DND-41 (cell line): ENCODE measurements around the gene DNAJC3.
"Not testable (repeated sequence)": the region's sequence is repeated elsewhere in the genome, so short reads cannot be mapped to it uniquely, and the experiment has no call there.

Experiments used
- ATAC-seq: fragments of 200-7000 bp; cut with Tn5 transposase; 3 replicates; pipeline ENCODE4 v1.9.1; 2021; ENCODE audit warnings: low read depth; ENCODE audit not compliant: insufficient read depth
- DNase-seq: peaks from one replicate; pipeline ENCODE4 v3.0.0-alpha.2; 2020
- H2AFZ ChIP-seq: 2 replicates; pipeline ENCODE4 v1.6.0; 2012; ENCODE audit warnings: low read depth, low read length
- H3K27ac ChIP-seq: 2 replicates; pipeline ENCODE4 v1.5.1; 2012; ENCODE audit warnings: low read length, inconsistent platforms
- H3K27me3 ChIP-seq: fragments of 200-600 bp; sonication (generic); 2 replicates; pipeline ENCODE4 v1.6.0; 2012; ENCODE audit warnings: low read length, mild to moderate bottlenecking, inconsistent platforms; ENCODE audit not compliant: insufficient read depth, poor library complexity
- H3K36me3 ChIP-seq: 2 replicates; pipeline ENCODE4 v1.5.1; 2012; ENCODE audit warnings: low read length, inconsistent platforms; ENCODE audit not compliant: insufficient read depth
- H3K4me1 ChIP-seq: 2 replicates; pipeline ENCODE4 v1.5.1; 2012; ENCODE audit warnings: mild to moderate bottlenecking, low read length; ENCODE audit not compliant: insufficient read depth
- H3K4me2 ChIP-seq: 2 replicates; pipeline ENCODE4 v1.6.0; 2012; ENCODE audit warnings: mild to moderate bottlenecking, moderate library complexity, low read length, inconsistent platforms; ENCODE audit not compliant: insufficient read depth
- H3K4me3 ChIP-seq, 2 experiments: fragments of 200-600 bp in 1 of 2; shearing (Covaris generic) in 1 of 2; 2 replicates each; pipeline ENCODE4 v1.5.1; 2012 to 2016; ENCODE audit warnings: inconsistent platforms in 2 of 2, low read length in 2 of 2, mild to moderate bottlenecking in 2 of 2, low read depth in 1 of 2, moderate library complexity in 1 of 2
- H3K79me2 ChIP-seq: 2 replicates; pipeline ENCODE4 v1.6.0; 2012; ENCODE audit warnings: low read length, inconsistent platforms; ENCODE audit not compliant: insufficient read depth
- H3K9ac ChIP-seq: 2 replicates; pipeline ENCODE4 v1.6.0; 2012; ENCODE audit warnings: low read depth, mild to moderate bottlenecking, inconsistent platforms, low read length, moderate library complexity
- H3K9me3 ChIP-seq: 2 replicates; pipeline ENCODE4 v1.5.1; 2012; ENCODE audit warnings: low read length, moderate library complexity, mild to moderate bottlenecking, inconsistent platforms; ENCODE audit not compliant: insufficient read depth, severe bottlenecking
- H4K20me1 ChIP-seq: 2 replicates; pipeline ENCODE4 v1.6.0; 2012; ENCODE audit warnings: low read length; ENCODE audit not compliant: insufficient read depth
- EZH2 ChIP-seq: IDR thresholded peaks from 3 replicates; pipeline ENCODE4 v1.6.1; 2012; ENCODE audit warnings: borderline replicate concordance, low read depth, mild to moderate bottlenecking, moderate library complexity, low read length, inconsistent platforms; ENCODE audit not compliant: severe bottlenecking
- TF ChIP-seq, protein P1 (sequence below): IDR thresholded peaks from 2 replicates; pipeline ENCODE4 v1.5.1; 2012; ENCODE audit warnings: borderline replicate concordance, low read length, moderate library complexity, mild to moderate bottlenecking; ENCODE audit not compliant: poor library complexity, severe bottlenecking; ENCODE audit errors: extremely low read depth

The DNAJC3 gene

DNA sequence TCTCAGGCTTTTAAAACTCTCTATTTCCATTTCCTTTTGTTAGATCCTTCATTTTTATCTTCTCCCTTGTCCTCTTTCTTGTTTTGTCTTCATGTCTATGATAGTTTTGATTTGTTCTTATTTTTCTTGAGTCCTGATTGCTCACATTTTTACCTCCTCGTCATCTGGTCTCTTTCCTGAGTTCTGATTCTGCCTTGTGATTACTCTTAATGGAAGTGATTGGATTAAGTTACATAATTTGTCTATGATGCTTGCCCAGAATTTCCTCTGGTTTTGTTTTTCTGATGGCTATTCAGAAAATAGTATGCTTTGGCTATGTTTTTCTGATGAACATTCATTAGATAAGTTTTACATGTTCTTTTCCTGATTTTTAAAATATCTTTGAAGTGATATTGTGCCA is 102.6 kb downstream of the DNAJC3 start:
- peaks cover 43% of the 10 kb centered on the region for H3K36me3 ChIP-seq
- no peaks in the 10 kb centered on the region for H3K27me3 ChIP-seq
- H3K4me1 ChIP-seq: no peaks in the 10 kb centered on the region
- no peak overlapping the region for H3K27ac ChIP-seq
- no peak overlapping the region for H3K4me3 ChIP-seq
- no peak for TF ChIP-seq EZH2
- TF ChIP-seq, protein P1, sequence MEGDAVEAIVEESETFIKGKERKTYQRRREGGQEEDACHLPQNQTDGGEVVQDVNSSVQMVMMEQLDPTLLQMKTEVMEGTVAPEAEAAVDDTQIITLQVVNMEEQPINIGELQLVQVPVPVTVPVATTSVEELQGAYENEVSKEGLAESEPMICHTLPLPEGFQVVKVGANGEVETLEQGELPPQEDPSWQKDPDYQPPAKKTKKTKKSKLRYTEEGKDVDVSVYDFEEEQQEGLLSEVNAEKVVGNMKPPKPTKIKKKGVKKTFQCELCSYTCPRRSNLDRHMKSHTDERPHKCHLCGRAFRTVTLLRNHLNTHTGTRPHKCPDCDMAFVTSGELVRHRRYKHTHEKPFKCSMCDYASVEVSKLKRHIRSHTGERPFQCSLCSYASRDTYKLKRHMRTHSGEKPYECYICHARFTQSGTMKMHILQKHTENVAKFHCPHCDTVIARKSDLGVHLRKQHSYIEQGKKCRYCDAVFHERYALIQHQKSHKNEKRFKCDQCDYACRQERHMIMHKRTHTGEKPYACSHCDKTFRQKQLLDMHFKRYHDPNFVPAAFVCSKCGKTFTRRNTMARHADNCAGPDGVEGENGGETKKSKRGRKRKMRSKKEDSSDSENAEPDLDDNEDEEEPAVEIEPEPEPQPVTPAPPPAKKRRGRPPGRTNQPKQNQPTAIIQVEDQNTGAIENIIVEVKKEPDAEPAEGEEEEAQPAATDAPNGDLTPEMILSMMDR: no peak
- no peaks in the 10 kb centered on the region for H4K20me1 ChIP-seq
- H3K9ac ChIP-seq: no peak overlapping the region
- ATAC-seq: no peak
- H2AFZ ChIP-seq: no peak overlapping the region
- DNase-seq: no peak
- no peaks in the 10 kb centered on the region for H3K79me2 ChIP-seq
- no peak overlapping the region for H3K4me2 ChIP-seq
- no peaks in the 10 kb centered on the region for H3K9me3 ChIP-seq

DNA sequence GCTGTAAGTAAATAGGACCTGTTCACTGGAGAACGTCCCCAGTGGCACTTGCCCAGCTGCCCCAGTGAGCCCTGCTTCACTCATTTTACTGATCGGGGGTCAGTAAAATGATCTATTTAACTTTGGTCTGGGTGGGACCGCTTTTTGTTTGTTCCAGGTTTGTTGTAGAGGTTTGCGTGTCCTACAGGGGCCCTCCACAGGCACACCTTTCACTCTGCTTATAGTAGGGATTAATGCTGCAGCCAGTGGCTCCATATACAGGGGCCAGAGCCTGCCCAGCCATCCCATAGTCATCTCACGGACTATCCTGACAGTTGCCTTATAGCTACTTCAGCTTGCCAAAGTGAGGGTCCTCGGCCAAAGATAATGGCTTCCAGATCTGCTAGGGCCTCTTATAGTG is 104.1 kb downstream of the DNAJC3 start:
- H3K4me1 ChIP-seq: no peaks in the 10 kb centered on the region

DNA sequence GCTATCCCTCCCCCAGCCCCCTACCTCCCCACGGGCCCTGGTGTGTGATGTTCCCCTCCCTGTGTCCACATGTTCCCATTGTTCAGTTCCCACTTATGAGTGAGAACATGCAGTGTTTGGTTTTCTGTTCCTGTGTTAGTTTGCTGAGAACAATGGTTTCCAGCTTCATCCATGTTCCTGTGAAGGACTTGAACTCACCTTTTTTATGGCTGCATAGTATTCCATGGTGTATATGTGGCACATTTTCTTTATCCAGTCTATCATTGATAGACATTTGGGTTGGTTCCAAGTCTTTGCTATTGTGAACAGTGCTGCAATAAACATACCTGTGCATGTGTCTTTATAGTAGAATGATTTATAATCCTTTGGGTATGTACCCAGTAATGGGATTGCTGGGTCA is 105.0 kb downstream of the DNAJC3 start:
- H3K9me3 ChIP-seq, H3K27me3 ChIP-seq, H3K4me2 ChIP-seq, H3K4me3 ChIP-seq, H2AFZ ChIP-seq, H3K9ac ChIP-seq, ATAC-seq, H3K4me1 ChIP-seq, H4K20me1 ChIP-seq, DNase-seq, H3K27ac ChIP-seq, H3K79me2 ChIP-seq: not testable (repeated sequence)
- H3K36me3 ChIP-seq: peaks cover 51% of the 10 kb centered on the region

More for the DNA sequence above, 104.1 kb downstream of the DNAJC3 start:
- Histone ChIP-seq H3K36me3 (peaks cover 48% of the 10 kb centered on the region), H3K9me3 (no peaks in the 10 kb centered on the region), H3K79me2 (no peaks in the 10 kb centered on the region), H4K20me1 (no peaks in the 10 kb centered on the region), H3K27me3 (no peaks in the 10 kb centered on the region), H3K4me3 (no peak overlapping the region), H3K27ac (no peak overlapping the region), H2AFZ (no peak overlapping the region), H3K9ac (no peak overlapping the region), H3K4me2 (no peak overlapping the region)
- DNase-seq: no peak
- ATAC-seq: no peak
- no peak for TF ChIP-seq EZH2
- TF ChIP-seq, protein P1: no peak

DNA sequence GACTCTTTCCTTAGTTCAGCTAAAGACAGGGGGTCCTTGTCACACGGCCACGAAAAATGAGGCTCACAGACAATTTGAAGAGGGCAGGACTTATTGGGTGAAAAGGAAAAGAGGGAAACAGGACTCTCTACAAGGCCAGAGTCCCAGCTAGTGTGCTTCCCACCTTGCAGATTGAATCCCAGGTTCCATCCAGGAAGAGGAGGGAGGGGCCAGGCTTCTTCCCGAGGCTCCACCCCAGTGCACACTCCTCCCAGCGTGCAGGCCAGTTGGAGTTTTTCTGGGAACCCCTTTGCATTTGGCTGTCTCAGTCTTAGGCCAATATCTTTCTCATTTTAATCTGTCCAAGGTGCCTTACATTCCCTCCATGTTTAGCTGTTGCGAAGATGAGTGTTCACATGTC is 106.8 kb downstream of the DNAJC3 start:
- no peaks in the 10 kb centered on the region for H3K79me2 ChIP-seq
- no peak for DNase-seq
- H2AFZ ChIP-seq: no peak overlapping the region
- no peak overlapping the region for H3K27ac ChIP-seq
- no peak overlapping the region for H3K9ac ChIP-seq
- no peaks in the 10 kb centered on the region for H3K4me1 ChIP-seq
- no peaks in the 10 kb centered on the region for H4K20me1 ChIP-seq
- H3K36me3 ChIP-seq: peaks cover 56% of the 10 kb centered on the region
- no peaks in the 10 kb centered on the region for H3K27me3 ChIP-seq
- no peak for TF ChIP-seq EZH2
- TF ChIP-seq, protein P1: no peak
- no peaks in the 10 kb centered on the region for H3K9me3 ChIP-seq
- ATAC-seq: no peak
- H3K4me2 ChIP-seq: no peak overlapping the region
- no peak overlapping the region for H3K4me3 ChIP-seq
